ENCODE data around the gene BRAF.
"Not testable (repeated sequence)": the region's sequence is repeated elsewhere in the genome, so short reads cannot be mapped to it uniquely, and the experiment has no call there.

The BRAF gene

DNA sequence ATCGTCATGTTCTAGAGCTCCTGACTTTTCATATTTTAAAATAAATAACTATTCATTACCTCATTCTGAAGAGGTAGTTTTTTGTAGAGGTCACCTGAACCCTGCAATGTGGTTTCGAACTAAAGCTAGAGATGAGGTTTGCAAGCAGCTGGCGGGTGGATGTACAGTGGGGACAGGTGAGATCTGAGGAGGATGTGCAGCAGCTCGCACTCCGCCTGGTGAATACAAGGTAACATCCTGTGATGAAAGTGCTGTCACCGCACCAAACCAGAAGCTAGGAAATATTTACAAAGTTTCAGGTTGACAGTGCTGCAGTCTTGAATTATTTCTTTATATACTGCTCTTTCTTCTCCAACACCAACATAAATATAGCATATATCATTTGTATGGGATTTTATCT lies 201.7 kb downstream of the BRAF start:
- Histone ChIP-seq H3K27ac (no peak overlapping the region), H3K4me3 (ENCODE audit: low read depth, low read length) (no peak overlapping the region), H3K36me3 (replicated peaks) (no peaks in the 10 kb centered on the region), H3K27me3 (replicated peaks) (no peaks in the 10 kb centered on the region)
- TF ChIP-seq, protein P1, sequence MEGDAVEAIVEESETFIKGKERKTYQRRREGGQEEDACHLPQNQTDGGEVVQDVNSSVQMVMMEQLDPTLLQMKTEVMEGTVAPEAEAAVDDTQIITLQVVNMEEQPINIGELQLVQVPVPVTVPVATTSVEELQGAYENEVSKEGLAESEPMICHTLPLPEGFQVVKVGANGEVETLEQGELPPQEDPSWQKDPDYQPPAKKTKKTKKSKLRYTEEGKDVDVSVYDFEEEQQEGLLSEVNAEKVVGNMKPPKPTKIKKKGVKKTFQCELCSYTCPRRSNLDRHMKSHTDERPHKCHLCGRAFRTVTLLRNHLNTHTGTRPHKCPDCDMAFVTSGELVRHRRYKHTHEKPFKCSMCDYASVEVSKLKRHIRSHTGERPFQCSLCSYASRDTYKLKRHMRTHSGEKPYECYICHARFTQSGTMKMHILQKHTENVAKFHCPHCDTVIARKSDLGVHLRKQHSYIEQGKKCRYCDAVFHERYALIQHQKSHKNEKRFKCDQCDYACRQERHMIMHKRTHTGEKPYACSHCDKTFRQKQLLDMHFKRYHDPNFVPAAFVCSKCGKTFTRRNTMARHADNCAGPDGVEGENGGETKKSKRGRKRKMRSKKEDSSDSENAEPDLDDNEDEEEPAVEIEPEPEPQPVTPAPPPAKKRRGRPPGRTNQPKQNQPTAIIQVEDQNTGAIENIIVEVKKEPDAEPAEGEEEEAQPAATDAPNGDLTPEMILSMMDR (IDR thresholded peaks at IDR 0.05; ENCODE audit: low read depth, low read length, missing control alignments): no peak
- in situ Hi-C loops (cut with HindIII; ENCODE audit: low pct_ligation_motif_present, low sequenced_read_pairs): no loop called here
- no peak for DNase-seq

DNA sequence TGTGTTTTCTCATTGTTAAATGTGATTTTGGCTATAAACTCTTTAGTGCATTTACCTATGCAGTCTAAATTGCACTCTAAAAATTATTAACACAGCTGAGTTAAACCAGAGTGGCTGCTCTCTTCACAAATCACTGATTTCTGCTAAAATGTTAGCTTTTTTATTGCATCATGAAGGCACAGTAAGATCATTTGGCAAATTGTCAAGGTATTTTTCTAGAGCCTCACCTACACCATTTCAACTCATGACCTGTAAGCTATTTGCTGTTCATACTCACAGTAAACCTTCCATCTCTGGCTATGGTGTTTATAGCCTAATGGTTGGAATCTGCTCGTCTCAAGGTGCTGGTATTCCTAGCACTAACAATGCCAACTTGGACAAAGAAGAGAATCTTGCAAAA lies 202.5 kb downstream of the BRAF start:
- TF ChIP-seq, protein P1 (IDR thresholded peaks at IDR 0.05; ENCODE audit: low read depth, low read length, missing control alignments): no peak
- Histone ChIP-seq H3K27ac (no peak overlapping the region), H3K36me3 (replicated peaks) (no peaks in the 10 kb centered on the region), H3K27me3 (replicated peaks) (no peaks in the 10 kb centered on the region), H3K4me3 (ENCODE audit: low read depth, low read length) (no peak overlapping the region)
- no peak for DNase-seq
- in situ Hi-C loops (cut with HindIII; ENCODE audit: low pct_ligation_motif_present, low sequenced_read_pairs): no loop called here

DNA sequence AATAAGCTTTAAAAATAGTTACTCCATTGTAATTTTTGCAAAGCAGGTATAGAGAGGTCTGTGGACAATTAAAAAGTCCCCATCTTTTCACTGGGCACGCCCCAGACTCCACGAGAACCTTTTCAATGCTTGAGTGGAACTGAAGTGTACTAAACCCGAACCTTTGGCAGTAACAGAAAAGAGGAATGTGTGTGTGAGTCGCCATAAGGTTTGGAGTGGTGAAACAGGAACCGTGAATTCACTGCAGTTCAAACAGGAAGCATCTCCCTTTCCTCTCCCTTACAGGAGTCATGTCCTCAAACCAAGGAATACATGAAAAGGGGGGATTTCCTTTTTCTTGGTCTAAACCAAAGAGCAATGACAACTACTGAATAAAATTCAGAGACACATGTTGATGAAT lies 205.0 kb downstream of the BRAF start:
- Histone ChIP-seq H3K27ac (no peak overlapping the region), H3K27me3 (replicated peaks) (no peaks in the 10 kb centered on the region), H3K4me3 (ENCODE audit: low read depth, low read length) (no peak overlapping the region), H3K36me3 (replicated peaks) (no peaks in the 10 kb centered on the region)
- TF ChIP-seq, protein P1 (IDR thresholded peaks at IDR 0.05; ENCODE audit: low read depth, low read length, missing control alignments): no peak
- DNase-seq: no peak
- in situ Hi-C loops (cut with HindIII; ENCODE audit: low pct_ligation_motif_present, low sequenced_read_pairs): no loop called here

DNA sequence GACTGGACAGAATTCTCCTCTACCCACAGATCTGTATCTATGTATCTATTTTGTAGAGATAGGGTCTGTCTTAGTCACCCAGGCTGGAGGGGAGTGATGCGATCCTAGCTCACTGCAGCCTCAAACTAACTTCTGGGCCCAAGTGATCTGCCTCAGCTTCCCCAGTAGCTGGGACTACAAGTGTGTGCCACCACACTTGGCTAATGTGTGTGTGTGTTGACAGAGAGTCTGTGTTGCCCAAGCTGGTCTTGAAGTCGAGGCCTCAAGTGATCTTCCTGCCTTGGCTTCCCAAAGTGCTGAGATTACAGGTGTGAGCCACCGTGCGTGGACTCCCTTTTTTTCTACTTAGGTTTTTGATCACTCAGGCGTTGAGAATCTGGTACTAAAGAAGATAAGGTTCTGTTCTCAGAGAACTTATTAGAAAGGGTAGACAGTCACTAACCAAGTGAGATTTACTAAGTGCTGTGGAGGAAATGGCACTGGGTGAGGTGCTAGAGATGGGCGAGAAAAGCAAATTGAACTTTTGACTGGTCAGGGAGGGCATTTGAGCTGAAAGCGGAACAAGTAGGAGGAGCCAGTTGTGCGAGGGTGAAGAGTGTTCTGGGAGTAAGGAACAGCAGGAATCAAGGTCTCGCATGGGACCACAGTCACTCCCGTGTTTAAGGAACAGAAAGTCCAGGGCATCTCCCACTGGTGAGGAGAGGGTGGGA lies 210.2 kb downstream of the BRAF start:
- Histone ChIP-seq H3K27ac (no peak overlapping the region), H3K36me3 (replicated peaks) (no peaks in the 10 kb centered on the region), H3K27me3 (replicated peaks) (no peaks in the 10 kb centered on the region), H3K4me3 (ENCODE audit: low read depth, low read length) (no peak overlapping the region)
- DNase-seq: no peak
- in situ Hi-C loops (cut with HindIII; ENCODE audit: low pct_ligation_motif_present, low sequenced_read_pairs): no loop called here
- TF ChIP-seq, protein P1 (IDR thresholded peaks at IDR 0.05; ENCODE audit: low read depth, low read length, missing control alignments): no peak

DNA sequence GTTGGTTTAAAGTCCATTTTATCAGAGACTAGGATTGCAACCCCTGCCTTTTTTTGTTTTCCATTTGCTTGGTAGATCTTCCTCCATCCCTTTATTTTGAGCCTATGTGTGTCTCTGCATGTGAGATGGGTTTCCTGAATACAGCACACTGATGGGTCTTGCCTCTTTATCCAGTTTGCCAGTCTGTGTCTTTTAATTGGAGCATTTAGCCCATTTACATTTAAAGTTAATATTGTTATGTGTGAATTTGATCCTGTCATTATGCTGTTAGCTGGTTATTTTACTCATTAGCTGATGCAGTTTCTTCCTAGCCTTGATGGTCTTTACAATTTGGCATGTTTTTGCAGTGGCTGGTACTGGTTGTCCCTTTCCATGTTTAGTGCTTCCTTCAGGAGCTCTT lies 212.3 kb downstream of the BRAF start:
- H3K4me3 ChIP-seq (ENCODE audit: low read depth, low read length); in situ Hi-C loops (cut with HindIII; ENCODE audit: low pct_ligation_motif_present, low sequenced_read_pairs); H3K36me3 ChIP-seq (replicated peaks); DNase-seq; H3K27me3 ChIP-seq (replicated peaks); H3K27ac ChIP-seq: not testable (repeated sequence)

DNA sequence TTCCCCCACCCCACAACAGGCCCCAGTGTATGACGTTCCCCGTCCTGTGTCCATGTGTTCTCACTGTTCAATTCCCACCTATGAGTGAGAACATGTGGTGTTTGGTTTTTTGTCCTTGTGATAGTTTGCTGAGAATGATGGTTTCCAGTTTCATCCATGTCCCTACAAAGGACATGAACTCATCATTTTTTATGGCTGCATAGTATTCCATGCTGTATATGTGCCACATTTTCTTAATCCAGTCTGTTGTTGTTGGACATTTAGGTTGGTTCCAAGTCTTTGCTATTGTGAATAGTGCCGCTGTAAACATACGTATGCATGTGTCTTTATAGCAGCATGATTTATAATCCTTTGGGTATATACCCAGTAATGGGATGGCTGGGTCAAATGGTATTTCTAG lies 216.0 kb downstream of the BRAF start:
- H3K4me3 ChIP-seq (ENCODE audit: low read depth, low read length); DNase-seq; H3K27ac ChIP-seq; H3K27me3 ChIP-seq (replicated peaks); in situ Hi-C loops (cut with HindIII; ENCODE audit: low pct_ligation_motif_present, low sequenced_read_pairs): not testable (repeated sequence)
- H3K36me3 ChIP-seq (replicated peaks): peaks cover 24% of the 10 kb centered on the region

DNA sequence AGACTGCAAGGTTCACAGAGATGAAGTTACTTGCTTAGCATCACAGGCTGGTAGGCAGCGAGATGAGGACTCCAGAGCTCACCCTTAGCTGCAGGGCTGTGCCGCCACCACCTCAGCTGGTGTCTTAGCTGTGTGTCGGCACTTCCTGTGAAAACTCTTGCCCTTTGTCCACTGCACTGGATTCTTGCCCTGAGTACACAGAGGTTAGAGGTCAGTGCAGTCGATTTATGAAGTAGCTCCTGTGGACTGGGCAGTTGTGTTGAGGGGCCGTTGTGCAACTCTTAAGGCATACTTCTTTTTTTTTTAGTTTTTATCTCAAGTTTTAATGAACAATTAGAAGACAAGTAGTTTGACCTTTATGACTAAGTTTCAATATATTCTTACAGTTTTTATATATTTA lies 217.6 kb downstream of the BRAF start:
- in situ Hi-C loops (cut with HindIII; ENCODE audit: low pct_ligation_motif_present, low sequenced_read_pairs): no loop called here
- peaks cover 28% of the 10 kb centered on the region for H3K36me3 ChIP-seq (replicated peaks)
- TF ChIP-seq, protein P1 (IDR thresholded peaks at IDR 0.05; ENCODE audit: low read depth, low read length, missing control alignments): no peak

More for the DNA sequence above, 217.6 kb downstream of the BRAF start:
- Histone ChIP-seq H3K27ac (no peak overlapping the region), H3K27me3 (replicated peaks) (no peaks in the 10 kb centered on the region), H3K4me3 (ENCODE audit: low read depth, low read length) (no peak overlapping the region)
- DNase-seq: no peak
